OCI-LY1 (cell line): ENCODE results near the gene ASB7.
A peak's percentile ranks its signal among the peaks of the same experiment; 100 is the strongest.

Experiments
- H2AFZ ChIP-seq: fragments of 200-600 bp; sonication (generic), shearing (Covaris generic); 2 replicates; pipeline ENCODE4 v1.6.0; 2014; ENCODE audit warnings: antibody characterized with exemption, mild to moderate bottlenecking, low read length
- H3F3A ChIP-seq: fragments of 200-600 bp; sonication (generic), shearing (Covaris generic); 2 replicates; pipeline ENCODE4 v1.6.0; 2014; ENCODE audit warnings: mild to moderate bottlenecking, antibody characterized with exemption, low read length, moderate library complexity; ENCODE audit not compliant: insufficient read depth
- H3K27ac ChIP-seq: fragments of 200-600 bp; sonication (generic); 2 replicates; pipeline ENCODE4 v1.5.1; 2014; ENCODE audit warnings: low read length, mixed run types, mild to moderate bottlenecking, low read depth; ENCODE audit not compliant: poor library complexity, severe bottlenecking
- H3K27me3 ChIP-seq: fragments of 200-600 bp; sonication (generic); 2 replicates; pipeline ENCODE4 v1.6.0; 2014; ENCODE audit warnings: antibody characterized with exemption, mild to moderate bottlenecking, low read length, moderate library complexity; ENCODE audit not compliant: insufficient read depth
- H3K36me3 ChIP-seq: fragments of 200-600 bp; sonication (generic); 2 replicates; pipeline ENCODE4 v1.6.1; 2014; ENCODE audit warnings: mild to moderate bottlenecking, antibody characterized with exemption, low read length, moderate library complexity, mixed read lengths; ENCODE audit not compliant: insufficient read depth
- H3K4me1 ChIP-seq: fragments of 200-600 bp; sonication (generic); 2 replicates; pipeline ENCODE4 v1.5.1; 2014; ENCODE audit warnings: mild to moderate bottlenecking, low read length, moderate library complexity; ENCODE audit not compliant: insufficient read depth, severe bottlenecking
- H3K4me2 ChIP-seq: fragments of 200-600 bp; sonication (generic), shearing (Covaris generic); 2 replicates; pipeline ENCODE4 v1.6.1; 2014; ENCODE audit warnings: low read length
- H3K4me3 ChIP-seq: fragments of 200-600 bp; sonication (generic); 2 replicates; pipeline ENCODE4 v1.5.1; 2014; ENCODE audit warnings: low read length, low read depth, mild to moderate bottlenecking, mixed read lengths; ENCODE audit not compliant: poor library complexity, severe bottlenecking
- H3K79me2 ChIP-seq: fragments of 200-600 bp; shearing (Covaris generic); 2 replicates; pipeline ENCODE4 v1.6.1; 2016; ENCODE audit warnings: mixed run types, low read length, mixed read lengths; ENCODE audit not compliant: insufficient read depth
- H3K9ac ChIP-seq: fragments of 200-600 bp; sonication (generic), shearing (Covaris generic); 2 replicates; pipeline ENCODE4 v1.6.1; 2014; ENCODE audit warnings: mild to moderate bottlenecking, low read length, mixed read lengths
- H3K9me2 ChIP-seq: fragments of 200-600 bp; sonication (generic), shearing (Covaris generic); 2 replicates; pipeline ENCODE4 v1.6.1; 2014; ENCODE audit warnings: low read depth, mild to moderate bottlenecking, low read length, mixed read lengths
- H3K9me3 ChIP-seq: fragments of 200-600 bp; shearing (Covaris generic); 2 replicates; pipeline ENCODE4 v1.6.1; 2014; ENCODE audit warnings: low read length, mixed read lengths
- H4K20me1 ChIP-seq: fragments of 200-600 bp; sonication (generic), shearing (Covaris generic); 2 replicates; pipeline ENCODE4 v1.6.0; 2016; ENCODE audit warnings: mild to moderate bottlenecking, low read length; ENCODE audit not compliant: insufficient read depth
- CTCF ChIP-seq: fragments of 200-600 bp; sonication (generic), shearing (Covaris generic); IDR thresholded peaks from 2 replicates; pipeline ENCODE4 v1.5.1; 2017; ENCODE audit warnings: mild to moderate bottlenecking, antibody characterized with exemption, low read length, moderate library complexity, mixed read lengths
- EZH2 ChIP-seq: fragments of 200-600 bp; sonication (generic), shearing (Covaris generic); IDR thresholded peaks from 2 replicates; pipeline ENCODE4 v1.8.0; 2017; ENCODE audit warnings: borderline replicate concordance, mixed run types, mild to moderate bottlenecking, antibody characterized with exemption, low read length, moderate library complexity, mixed read lengths

Gene ASB7

GRCh38 chr15:100595964-100596363 is 6.4 kb upstream of the ASB7 start:
- no peak overlapping the region for H2AFZ ChIP-seq
- peaks cover 75% of the 10 kb centered on the region for H3K79me2 ChIP-seq
- H3K9ac ChIP-seq = no peak overlapping the region
- no peak overlapping the region for H3K4me3 ChIP-seq
- H3K27me3 ChIP-seq = no peaks in the 10 kb centered on the region
- no peaks in the 10 kb centered on the region for H3K9me2 ChIP-seq
- H3K4me2 ChIP-seq = no peak overlapping the region
- TF ChIP-seq EZH2 = no peak
- TF ChIP-seq CTCF = no peak
- H4K20me1 ChIP-seq = no peaks in the 10 kb centered on the region
- H3K4me1 ChIP-seq = peaks cover 30% of the 10 kb centered on the region
- peaks cover 13% of the 10 kb centered on the region for H3K36me3 ChIP-seq
- no peak overlapping the region for H3K27ac ChIP-seq
- H3F3A ChIP-seq = no peaks in the 10 kb centered on the region
- no peaks in the 10 kb centered on the region for H3K9me3 ChIP-seq

- H3K9ac ChIP-seq = no peak overlapping the region
- H3K79me2 ChIP-seq = peaks cover 83% of the 10 kb centered on the region
- H2AFZ ChIP-seq = no peak overlapping the region
Observed at GRCh38 chr15:100596792-100597191, 5.6 kb upstream of the ASB7 start.

DNA sequence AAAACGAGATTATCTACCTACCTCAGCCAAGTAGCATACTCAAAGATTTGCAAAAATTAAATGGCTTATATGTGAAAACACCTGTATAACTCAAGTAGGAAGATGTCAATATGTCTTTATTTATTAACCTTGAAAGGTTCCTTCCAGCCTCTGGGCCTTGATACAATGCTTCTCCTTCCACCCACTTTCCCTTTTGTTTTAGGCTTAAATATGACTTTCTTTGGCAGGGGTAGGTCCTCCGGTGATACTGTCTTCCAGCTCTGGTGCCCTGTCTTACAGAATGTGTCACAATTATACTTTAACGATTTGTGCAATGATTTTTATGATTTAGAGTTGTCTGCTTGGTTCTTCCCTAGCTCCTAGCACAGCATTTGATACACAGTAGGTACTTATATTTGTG is 4.5 kb upstream of the ASB7 start:
- Histone ChIP-seq H3K9me3 (no peaks in the 10 kb centered on the region), H3F3A (no peaks in the 10 kb centered on the region), H3K79me2 (peaks cover 79% of the 10 kb centered on the region), H3K4me2 (no peak overlapping the region), H3K27me3 (no peaks in the 10 kb centered on the region), H2AFZ (no peak overlapping the region), H3K4me3 (no peak overlapping the region), H3K9ac (no peak overlapping the region), H3K27ac (no peak overlapping the region), H3K9me2 (no peaks in the 10 kb centered on the region), H3K4me1 (peaks cover 34% of the 10 kb centered on the region), H4K20me1 (no peaks in the 10 kb centered on the region), H3K36me3 (peaks cover 7% of the 10 kb centered on the region)
- no peak for TF ChIP-seq CTCF
- no peak for TF ChIP-seq EZH2

More at GRCh38 chr15:100596792-100597191, 5.6 kb upstream of the ASB7 start:
- no peak for TF ChIP-seq EZH2
- TF ChIP-seq CTCF = no peak
- Histone ChIP-seq H3K27ac (no peak overlapping the region), H3F3A (no peaks in the 10 kb centered on the region), H3K4me1 (peaks cover 34% of the 10 kb centered on the region), H3K36me3 (peaks cover 13% of the 10 kb centered on the region), H3K27me3 (no peaks in the 10 kb centered on the region), H3K9me3 (no peaks in the 10 kb centered on the region), H3K4me3 (no peak overlapping the region), H4K20me1 (no peaks in the 10 kb centered on the region), H3K9me2 (no peaks in the 10 kb centered on the region), H3K4me2 (peak overlapping the region; percentile 45; the same call in 1 of the 2 replicates)
